ENCODE data around the gene ACVR1. TPM values are rescaled to one million over a fixed set of nuclear protein-coding genes. Genes with fewer than 3 reads are reported as not detected.

Gene ACVR1
- total RNA-seq, 1 donor from 2014 or later: 17.1 TPM

GRCh38 chr2:157825885-157826284, 50.2 kb downstream of the ACVR1 start:
- no peak for TF ChIP-seq CTCF (IDR thresholded peaks at IDR 0.05; ENCODE audit: insufficient read depth, low read length, severe bottlenecking)
- FAIRE-seq (peak; percentile 7), DNase-seq (ENCODE audit: low read depth) (peak; percentile 99)
- H3K27me3 ChIP-seq (ENCODE audit: control insufficient read depth, insufficient read depth, low read length): no peaks in the 10 kb centered on the region
- H3K36me3 ChIP-seq (ENCODE audit: control insufficient read depth, insufficient read depth, low read length): no peaks in the 10 kb centered on the region
- no peak overlapping the region for H3K4me3 ChIP-seq (ENCODE audit: low read depth, low read length)

DNA sequence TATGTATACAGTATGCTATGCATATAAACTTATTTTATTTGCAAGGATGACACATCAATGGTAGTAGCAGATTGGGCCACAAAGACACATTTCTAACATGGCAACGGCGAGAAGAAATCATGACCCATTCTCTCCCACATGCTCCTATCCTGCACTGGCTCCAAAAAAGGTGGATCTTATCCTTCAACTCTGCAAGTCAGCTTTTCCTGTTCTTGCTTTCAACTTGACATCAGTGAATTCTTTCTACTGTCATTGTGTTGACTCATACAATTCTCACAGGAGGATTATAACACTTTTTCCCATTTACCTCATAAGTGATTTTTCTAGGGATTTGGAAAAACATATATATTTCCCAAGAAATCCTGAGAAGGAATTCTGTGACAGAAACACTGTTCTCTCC, 53.1 kb downstream of the ACVR1 start:
- TF ChIP-seq CTCF (IDR thresholded peaks at IDR 0.05; ENCODE audit: insufficient read depth, low read length, severe bottlenecking): no peak
- no peaks in the 10 kb centered on the region for H3K27me3 ChIP-seq (ENCODE audit: control insufficient read depth, insufficient read depth, low read length)
- peaks cover 4% of the 10 kb centered on the region for H3K36me3 ChIP-seq (ENCODE audit: control insufficient read depth, insufficient read depth, low read length)
- H3K4me3 ChIP-seq (ENCODE audit: low read depth, low read length): no peak overlapping the region
- DNase-seq (ENCODE audit: low read depth) (peak; percentile 56), FAIRE-seq (no peak)

DNA sequence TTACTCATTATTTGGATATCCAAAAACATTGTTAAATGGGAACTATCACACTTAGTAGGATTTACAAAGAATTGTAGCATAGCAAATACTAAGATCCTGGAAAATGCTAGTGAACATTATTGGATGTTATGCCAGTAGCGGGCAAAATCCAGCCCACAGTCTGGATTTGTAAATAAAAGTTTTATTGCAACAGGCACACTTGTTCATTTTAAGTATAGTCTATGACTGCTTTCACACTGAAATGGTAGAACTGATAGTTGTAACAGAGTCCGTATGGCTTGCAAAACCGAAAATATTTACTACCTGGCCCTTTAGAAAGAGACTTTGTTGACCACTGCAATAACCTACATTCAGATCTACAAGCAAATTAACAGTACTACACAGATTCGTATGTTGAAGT, 53.6 kb downstream of the ACVR1 start:
- no peak for TF ChIP-seq CTCF (IDR thresholded peaks at IDR 0.05; ENCODE audit: insufficient read depth, low read length, severe bottlenecking)
- FAIRE-seq: no peak
- no peak overlapping the region for H3K4me3 ChIP-seq (ENCODE audit: low read depth, low read length)

DNA sequence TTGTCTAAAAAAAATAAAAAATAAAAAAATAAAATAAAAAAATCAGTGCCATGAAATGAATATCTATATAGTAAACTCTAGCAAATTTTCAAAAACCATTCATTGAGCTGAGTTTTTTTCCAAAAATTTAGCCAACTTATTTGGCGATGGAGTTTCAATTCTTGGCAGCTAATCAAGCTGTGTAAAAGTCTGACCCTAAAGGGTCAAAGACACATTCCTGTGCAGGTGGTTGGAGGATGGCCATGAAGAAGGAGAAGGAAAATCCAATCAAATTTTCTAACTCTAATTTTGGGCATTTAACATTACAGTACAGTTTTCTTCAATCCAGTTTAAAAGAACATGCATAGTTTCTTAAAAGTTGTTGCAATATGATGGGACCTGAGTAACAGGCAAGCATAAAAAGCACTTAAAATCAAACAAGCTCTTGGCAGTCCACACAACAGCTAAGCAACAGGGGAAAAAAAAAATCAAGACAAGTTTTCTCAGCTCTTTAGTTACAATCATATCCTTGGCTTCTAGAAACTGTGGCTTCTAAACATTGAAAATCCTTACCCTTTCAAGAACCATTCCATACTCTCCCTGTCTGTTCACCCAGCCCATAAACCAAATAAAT, 54.5 kb downstream of the ACVR1 start:
- FAIRE-seq: no peak

More for the DNA sequence above, 53.6 kb downstream of the ACVR1 start:
- H3K36me3 ChIP-seq (ENCODE audit: control insufficient read depth, insufficient read depth, low read length): peaks cover 4% of the 10 kb centered on the region
- H3K27me3 ChIP-seq (ENCODE audit: control insufficient read depth, insufficient read depth, low read length): no peaks in the 10 kb centered on the region
- no peak for DNase-seq (ENCODE audit: low read depth)

DNA sequence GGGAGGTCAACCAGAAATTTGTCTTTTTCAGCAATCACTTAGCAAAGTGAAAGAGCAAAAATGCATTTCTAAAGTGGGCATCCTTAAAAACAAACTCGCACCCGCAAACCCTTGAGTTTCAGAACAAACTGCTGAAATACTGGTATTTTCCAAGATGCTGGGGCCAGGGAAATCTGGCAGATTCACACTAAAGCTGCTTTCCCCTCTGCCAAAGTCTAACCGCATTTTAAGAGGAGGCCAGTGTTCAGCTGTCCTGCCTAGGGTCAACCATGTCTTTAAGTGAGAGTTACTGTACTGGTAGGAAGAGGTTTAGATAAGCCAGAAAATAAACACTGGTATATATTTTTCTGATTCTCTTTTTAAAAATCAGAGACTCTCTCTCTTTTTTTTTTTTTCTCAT, 55.9 kb downstream of the ACVR1 start:
- no peak for FAIRE-seq
- no peaks in the 10 kb centered on the region for H3K27me3 ChIP-seq (ENCODE audit: control insufficient read depth, insufficient read depth, low read length)
- TF ChIP-seq CTCF (IDR thresholded peaks at IDR 0.05; ENCODE audit: insufficient read depth, low read length, severe bottlenecking): no peak
- H3K36me3 ChIP-seq (ENCODE audit: control insufficient read depth, insufficient read depth, low read length): peaks cover 4% of the 10 kb centered on the region
- no peak overlapping the region for H3K4me3 ChIP-seq (ENCODE audit: low read depth, low read length)
- no peak for DNase-seq (ENCODE audit: low read depth)

More for the DNA sequence above, 54.5 kb downstream of the ACVR1 start:
- TF ChIP-seq CTCF (IDR thresholded peaks at IDR 0.05; ENCODE audit: insufficient read depth, low read length, severe bottlenecking): no peak
- Histone ChIP-seq H3K36me3 (ENCODE audit: control insufficient read depth, insufficient read depth, low read length) (peaks cover 4% of the 10 kb centered on the region), H3K4me3 (ENCODE audit: low read depth, low read length) (no peak overlapping the region), H3K27me3 (ENCODE audit: control insufficient read depth, insufficient read depth, low read length) (no peaks in the 10 kb centered on the region)
- DNase-seq (ENCODE audit: low read depth): no peak

GRCh38 chr2:157819761-157820160, 56.4 kb downstream of the ACVR1 start:
- DNase-seq (ENCODE audit: low read depth): no peak
- no peak for TF ChIP-seq CTCF (IDR thresholded peaks at IDR 0.05; ENCODE audit: insufficient read depth, low read length, severe bottlenecking)
- no peaks in the 10 kb centered on the region for H3K27me3 ChIP-seq (ENCODE audit: control insufficient read depth, insufficient read depth, low read length)
- FAIRE-seq: no peak
- peaks cover 4% of the 10 kb centered on the region for H3K36me3 ChIP-seq (ENCODE audit: control insufficient read depth, insufficient read depth, low read length)
- no peak overlapping the region for H3K4me3 ChIP-seq (ENCODE audit: low read depth, low read length)
